GM06990 (cell line): ENCODE results near the gene ARHGEF6.
"Not testable (repeated sequence)": the region's sequence is repeated elsewhere in the genome, so short reads cannot be mapped to it uniquely, and the experiment has no call there.

Experiments
- DNase-seq: peaks from one replicate; pipeline ENCODE4 v3.0.0-alpha.2; 2011; ENCODE audit not compliant: insufficient read length; ENCODE audit errors: extremely low read depth
- H3K27me3 ChIP-seq: replicated peaks from 2 replicates; pipeline ENCODE4 v1.6.0; 2011; ENCODE audit warnings: low read length; ENCODE audit not compliant: control insufficient read depth, insufficient read depth
- H3K36me3 ChIP-seq: 2 replicates; pipeline ENCODE4 v1.5.1; 2011; ENCODE audit warnings: low read length; ENCODE audit not compliant: control insufficient read depth, insufficient read depth
- H3K4me3 ChIP-seq: replicated peaks from 2 replicates; pipeline ENCODE4 v1.5.1; 2011; ENCODE audit warnings: low read depth, mild to moderate bottlenecking, control low read depth, low read length
- TF ChIP-seq, protein P1 (sequence below): IDR thresholded peaks from 2 replicates; pipeline ENCODE4 v1.5.1; 2011; ENCODE audit warnings: low read length, control low read depth, mild to moderate bottlenecking, inconsistent platforms; ENCODE audit not compliant: insufficient read depth, poor library complexity, severe bottlenecking

The ARHGEF6 gene

DNA sequence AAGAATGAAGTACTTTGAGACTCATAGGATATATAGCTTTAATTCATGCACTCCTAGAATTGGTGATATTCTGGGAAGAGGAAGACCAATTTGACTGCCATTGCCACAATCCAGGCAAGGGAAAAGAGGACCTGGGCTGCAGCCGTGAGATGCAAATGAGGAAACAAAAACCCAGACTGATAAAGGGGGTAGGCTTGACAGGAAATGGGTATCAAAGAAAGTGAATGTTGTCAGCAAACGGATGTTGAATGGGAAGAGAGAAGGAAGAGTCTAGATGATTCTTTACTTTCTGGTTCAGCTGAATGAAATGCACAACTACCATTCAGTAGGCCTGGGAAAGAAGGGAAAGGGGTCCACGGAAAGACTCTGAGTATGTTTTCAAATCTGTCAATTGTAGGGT, 17.1 kb upstream of the ARHGEF6 start:
- TF ChIP-seq, protein P1, sequence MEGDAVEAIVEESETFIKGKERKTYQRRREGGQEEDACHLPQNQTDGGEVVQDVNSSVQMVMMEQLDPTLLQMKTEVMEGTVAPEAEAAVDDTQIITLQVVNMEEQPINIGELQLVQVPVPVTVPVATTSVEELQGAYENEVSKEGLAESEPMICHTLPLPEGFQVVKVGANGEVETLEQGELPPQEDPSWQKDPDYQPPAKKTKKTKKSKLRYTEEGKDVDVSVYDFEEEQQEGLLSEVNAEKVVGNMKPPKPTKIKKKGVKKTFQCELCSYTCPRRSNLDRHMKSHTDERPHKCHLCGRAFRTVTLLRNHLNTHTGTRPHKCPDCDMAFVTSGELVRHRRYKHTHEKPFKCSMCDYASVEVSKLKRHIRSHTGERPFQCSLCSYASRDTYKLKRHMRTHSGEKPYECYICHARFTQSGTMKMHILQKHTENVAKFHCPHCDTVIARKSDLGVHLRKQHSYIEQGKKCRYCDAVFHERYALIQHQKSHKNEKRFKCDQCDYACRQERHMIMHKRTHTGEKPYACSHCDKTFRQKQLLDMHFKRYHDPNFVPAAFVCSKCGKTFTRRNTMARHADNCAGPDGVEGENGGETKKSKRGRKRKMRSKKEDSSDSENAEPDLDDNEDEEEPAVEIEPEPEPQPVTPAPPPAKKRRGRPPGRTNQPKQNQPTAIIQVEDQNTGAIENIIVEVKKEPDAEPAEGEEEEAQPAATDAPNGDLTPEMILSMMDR, result no peak
- no peak for DNase-seq
- no peak overlapping the region for H3K4me3 ChIP-seq
- no peaks in the 10 kb centered on the region for H3K27me3 ChIP-seq
- no peaks in the 10 kb centered on the region for H3K36me3 ChIP-seq

DNA sequence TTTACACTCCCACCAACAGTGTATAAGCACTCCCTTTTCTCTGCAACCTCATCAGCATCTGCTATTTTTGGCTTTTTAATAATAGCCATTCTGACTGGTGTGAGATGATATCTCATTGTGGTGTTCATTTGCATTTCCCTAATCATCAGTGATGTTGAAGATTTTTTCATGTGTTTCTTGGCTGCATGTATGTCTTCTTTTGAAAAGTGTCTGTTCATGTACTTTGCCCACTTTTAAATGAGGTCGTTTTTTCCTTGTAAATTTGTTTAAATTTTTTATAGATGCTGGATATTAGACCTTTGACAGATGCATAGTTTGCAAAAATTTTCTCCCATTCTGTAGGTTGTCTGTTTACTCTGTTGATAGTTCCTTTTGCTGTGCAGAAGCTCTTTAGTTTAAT, 14.4 kb upstream of the ARHGEF6 start:
- not testable (repeated sequence) for H3K27me3 ChIP-seq, H3K4me3 ChIP-seq, H3K36me3 ChIP-seq, DNase-seq

DNA sequence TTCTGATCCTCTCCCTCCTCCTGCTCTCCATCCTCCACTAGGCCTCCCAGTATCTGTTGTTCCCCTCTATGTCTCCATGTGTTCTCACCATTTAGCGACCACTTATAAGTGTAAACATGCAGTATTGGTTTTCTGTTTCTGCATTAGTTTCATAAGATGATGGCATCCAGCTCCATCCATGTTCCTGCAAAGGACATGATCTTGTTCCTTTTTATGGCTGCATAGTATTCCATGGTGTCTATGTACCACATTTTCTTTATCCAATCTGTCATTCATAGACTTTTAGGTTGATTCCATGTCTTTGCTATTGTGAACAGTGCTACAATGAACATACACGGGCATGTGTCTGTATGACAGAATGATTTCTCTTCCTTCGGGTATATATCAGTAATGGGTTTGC, 13.9 kb upstream of the ARHGEF6 start:
- H3K27me3 ChIP-seq, DNase-seq, H3K36me3 ChIP-seq, H3K4me3 ChIP-seq: not testable (repeated sequence)

DNA sequence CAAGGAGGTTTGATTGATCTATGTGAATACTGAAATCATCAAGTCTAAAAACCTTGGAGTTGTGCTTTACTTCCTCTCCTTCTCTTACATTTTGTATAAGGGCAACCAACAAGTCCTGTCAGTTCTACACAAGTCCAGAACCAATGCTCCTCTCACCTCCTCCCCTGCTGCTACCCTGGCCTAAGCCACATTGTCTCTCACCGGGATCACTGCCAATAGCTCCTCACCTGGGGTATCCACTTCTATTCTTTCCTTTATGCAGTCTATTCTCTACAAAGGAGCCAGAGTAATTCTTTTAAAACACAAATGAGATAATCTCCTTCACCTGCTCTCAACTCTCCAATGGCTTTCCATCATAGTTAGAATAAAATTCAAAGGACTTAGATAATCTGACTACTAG, 13.3 kb upstream of the ARHGEF6 start:
- no peak overlapping the region for H3K4me3 ChIP-seq
- TF ChIP-seq, protein P1, result no peak
- no peaks in the 10 kb centered on the region for H3K36me3 ChIP-seq
- H3K27me3 ChIP-seq, result no peaks in the 10 kb centered on the region
- DNase-seq, result no peak

DNA sequence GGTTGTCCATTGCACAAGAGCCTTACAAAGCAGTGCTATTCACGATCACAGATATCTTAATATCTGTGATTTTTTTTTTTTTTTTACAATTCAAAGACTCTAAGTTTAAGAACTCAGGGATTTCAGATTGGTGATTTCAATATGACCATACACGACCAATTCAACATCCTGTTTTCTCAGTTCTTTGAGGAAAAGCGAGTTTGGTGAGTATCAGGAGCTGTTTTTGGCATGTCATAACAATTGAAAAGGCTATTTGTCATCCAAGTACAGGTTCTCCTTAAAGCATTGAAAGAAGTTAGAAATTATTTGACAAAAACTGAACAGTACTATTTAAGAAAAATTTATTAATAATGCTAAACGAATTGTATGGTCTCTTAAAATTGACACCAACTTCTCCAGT, 9.1 kb upstream of the ARHGEF6 start:
- Histone ChIP-seq H3K4me3 (no peak overlapping the region), H3K36me3 (no peaks in the 10 kb centered on the region), H3K27me3 (no peaks in the 10 kb centered on the region)
- TF ChIP-seq, protein P1, result no peak
- no peak for DNase-seq

DNA sequence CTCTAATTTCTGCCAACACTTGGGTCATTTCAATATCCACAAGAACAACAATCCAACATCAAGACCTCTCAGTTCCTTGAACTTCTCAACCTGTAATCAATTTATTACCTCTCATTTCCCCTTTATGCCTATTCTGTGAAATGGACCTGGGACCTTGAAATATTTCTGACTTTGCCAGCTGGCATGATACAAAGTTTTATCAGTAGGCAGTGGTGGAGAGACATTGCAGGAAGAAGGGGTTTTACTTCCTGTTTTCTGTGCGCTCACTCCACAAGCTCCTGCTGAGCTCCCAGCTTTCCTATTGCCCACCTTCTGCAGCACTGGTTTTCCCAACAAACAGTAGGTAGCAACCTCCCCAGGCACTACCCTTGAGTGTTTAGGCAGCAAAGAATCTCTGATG, 3.5 kb upstream of the ARHGEF6 start:
- no peak for DNase-seq
- H3K4me3 ChIP-seq, result no peak overlapping the region
- H3K27me3 ChIP-seq, result no peaks in the 10 kb centered on the region
- no peaks in the 10 kb centered on the region for H3K36me3 ChIP-seq
- TF ChIP-seq, protein P1, result no peak

DNA sequence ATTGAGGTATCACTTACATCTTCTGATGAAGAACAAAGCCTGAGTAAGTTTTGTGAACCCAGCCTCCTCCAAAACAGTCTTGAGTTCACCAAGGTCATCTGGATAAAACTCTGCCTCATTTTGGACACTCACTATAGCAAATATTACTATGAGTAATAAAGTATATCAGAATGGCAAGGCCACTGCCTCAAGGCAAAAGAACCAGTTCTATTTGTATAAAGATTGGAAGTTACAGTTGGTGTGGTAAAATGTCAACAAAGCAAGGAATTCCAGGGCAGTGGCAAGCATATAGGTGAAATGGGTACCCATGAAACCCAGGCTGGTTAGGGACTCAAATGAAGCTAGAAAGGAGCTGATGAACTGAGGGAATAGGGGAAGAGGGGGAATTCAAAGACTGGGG, 2.4 kb upstream of the ARHGEF6 start:
- H3K27me3 ChIP-seq, result no peaks in the 10 kb centered on the region
- H3K4me3 ChIP-seq, result no peak overlapping the region
- no peak for DNase-seq
- H3K36me3 ChIP-seq, result no peaks in the 10 kb centered on the region
- TF ChIP-seq, protein P1, result no peak
